GM19463 (cell line): Measurements from ENCODE around the gene SLC4A11.

Experiments
- ATAC-seq: cut with Tn5 transposase; IDR thresholded peaks from one replicate; pipeline ENCODE4 v1.9.1; 2021; ENCODE audit warnings: mild to moderate bottlenecking, moderate library complexity; ENCODE audit not compliant: unreplicated experiment

The SLC4A11 gene

GRCh38 chr20:3177746-3178485, 61.1 kb downstream of the SLC4A11 start:
- ATAC-seq, result no peak
